Measurements from ENCODE around the gene TSPAN9.

The TSPAN9 gene

DNA sequence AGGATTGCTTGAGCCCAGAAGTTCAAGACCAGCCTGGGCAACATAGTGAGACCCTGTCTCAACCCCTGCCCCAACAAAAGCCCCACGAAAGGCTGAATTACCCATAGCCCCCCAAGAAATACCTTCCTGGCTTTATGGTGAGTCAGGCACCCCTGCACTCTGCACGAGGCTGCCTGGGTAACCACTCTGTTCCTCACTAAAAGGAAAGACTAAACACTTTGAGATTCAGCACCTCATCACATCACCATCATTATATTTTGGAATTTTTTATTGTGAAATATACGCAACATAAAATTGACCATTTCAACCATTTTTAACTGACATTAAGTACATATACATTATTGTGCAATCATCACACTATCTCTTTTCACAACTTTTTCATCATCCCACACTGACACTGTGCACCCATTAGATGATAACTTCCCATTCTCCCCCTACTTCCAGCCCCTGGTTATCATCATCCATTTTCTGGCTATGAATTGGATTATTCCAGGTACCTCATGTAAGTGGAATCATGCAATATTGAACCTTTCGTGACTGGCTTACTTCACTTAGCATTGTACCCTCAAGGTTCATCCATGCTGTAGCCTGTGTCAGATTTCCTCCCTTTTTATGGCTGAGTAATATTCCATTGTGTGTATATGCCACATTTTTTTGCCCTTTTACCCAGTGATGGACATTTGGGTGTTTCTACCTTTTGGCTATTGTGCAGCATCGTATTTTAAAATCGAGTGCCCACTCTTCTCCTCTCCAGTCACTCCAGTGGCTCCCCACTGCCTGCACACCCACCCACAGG is 51.5 kb downstream of the TSPAN9 start:
- DNase-seq, result no peak

DNA sequence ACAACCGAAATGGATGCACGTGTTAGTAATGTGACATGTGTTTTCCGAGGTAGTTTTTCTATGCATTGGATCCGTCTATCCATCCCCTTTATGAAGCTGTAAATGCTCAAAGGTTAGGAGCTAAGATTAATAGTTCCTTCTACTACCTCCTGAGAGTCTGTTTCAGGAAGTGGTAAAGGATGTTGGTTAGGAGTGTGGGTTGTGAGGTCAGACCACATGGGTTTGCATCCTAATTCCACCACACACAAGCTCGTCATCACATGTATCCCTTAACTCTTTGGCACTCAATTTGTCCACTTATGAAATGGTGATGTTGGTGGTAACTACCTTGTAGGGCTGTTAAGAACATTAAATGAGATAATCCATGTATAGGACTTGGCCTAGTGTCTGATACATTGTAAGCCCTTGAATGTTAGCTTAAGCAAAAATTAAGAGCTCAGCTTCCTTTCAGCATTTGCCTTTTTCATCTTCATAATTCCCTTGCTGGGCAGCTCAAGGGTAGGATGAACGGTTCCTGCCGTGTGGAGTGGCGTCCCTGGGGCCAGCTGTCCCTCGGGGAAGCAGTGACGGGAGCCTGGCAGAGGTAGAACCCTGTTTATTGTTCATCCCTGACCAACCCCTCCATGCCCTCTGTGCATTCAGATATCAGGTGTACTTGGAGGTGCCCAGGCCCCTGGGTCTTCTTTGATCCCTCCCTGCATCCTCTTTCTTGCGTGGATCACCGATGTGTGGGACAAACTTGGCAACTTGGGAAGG is 52.3 kb downstream of the TSPAN9 start:
- peak; percentile 40 for DNase-seq

DNA sequence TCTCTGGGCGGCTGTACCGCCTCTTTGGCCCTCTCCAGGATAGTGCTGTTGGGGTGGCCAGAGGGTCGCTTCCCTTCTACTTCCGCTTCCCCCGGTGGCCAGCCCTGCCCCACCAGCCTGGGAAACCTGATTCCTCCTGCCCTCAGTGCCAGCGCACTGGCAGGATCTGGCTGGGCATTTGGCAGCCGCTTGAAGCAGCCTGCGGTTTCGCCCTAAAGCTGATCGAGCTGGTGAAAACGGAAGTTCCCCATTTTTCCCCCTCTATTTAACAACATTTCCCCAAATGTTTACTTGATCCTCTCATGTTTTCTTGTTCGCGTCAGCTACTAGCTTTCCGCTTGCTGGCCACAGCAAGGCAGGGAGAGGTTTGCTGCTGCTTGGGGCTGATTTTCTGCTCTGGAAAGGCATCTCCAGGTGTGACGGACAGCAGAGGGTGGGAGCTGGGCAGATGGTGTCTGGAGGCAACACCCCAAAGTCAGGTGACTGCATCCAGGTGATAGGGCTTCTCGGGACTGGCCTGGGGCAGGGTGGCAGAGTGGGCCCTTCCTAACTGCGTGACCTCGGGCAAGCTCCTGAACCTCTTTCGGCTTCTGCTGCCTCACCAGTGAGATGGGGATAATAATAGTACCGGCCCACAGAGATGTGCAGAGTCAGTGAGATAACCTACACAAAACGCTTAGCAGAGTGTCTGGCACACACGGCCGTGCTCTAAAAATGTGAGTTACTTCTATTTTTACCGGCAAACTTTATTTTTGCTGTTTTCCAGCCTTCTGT is 53.1 kb downstream of the TSPAN9 start:
- DNase-seq, result no peak

DNA sequence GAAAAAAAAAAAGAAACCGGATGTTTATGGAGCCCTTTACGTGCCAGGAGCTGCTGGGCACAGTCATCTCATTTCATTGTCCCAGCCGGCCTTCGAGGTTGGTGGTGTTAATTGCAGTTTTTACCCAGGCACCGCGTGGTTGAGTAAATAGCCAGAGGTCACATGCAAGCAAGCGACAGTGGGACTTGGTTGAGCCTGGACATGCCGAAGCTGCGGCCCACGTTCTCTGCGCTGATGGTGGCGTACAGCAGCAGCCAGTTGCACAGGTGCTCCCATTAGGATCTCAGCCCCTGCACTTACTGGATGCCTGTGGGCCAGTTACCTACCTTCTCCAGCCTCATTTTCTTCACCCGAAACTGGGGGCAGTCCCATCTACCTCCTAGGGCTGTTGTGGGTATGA is 54.0 kb downstream of the TSPAN9 start:
- no peak for DNase-seq

DNA sequence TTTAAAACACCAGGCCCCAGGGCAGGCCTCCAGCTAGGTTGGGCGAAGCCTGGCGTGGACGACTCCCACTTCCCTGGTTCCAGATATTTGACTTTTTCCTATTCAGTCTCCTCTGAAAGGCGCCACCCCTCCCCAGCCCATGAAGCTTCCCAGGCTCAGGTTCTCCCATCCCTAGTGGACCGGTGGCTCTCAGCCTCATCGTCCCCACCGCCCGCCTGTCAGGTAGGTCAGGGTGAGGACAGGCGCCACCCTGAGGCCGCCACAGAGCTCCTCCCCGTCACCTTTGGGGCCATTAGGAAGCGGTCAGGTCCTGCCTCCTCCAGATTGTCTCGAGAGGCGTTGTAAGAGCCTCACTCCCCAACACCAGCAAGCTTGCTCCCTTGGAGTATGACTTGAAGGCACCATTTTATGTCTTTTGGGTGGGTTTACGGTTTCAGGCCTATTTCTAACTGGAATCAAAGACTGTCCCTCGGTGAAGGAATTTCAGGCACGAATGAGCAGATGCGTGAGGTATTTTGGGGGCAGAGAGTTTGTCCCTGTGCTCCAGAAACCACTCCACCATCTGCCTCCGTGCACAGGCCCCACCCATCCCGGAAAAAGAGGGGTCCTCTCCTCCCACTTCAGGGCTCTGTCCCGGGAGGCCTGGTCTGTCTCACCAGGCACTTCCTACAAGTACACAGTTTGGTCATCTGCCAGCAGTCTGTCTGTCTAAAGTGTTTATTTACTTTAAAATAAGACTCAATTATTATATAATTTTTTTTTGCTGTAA is 55.6 kb downstream of the TSPAN9 start:
- DNase-seq, result no peak

DNA sequence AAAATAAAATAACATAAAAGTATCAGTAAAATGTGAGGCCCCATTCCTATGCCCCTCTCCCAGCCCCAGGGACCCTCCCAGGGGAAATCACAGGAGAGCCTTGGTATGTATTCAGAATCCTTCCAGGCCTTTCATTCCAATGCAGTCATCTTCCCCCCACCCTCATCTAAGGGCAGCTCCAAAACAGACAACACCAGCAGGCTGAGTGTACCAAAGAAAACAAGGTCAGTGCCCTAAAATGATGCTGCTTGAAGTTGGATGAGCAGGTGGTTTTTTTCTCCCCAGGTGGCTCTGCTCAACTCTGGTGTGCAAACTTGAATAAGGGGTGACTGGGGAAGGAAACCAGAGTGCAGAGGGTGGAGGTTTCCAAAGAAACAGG is 56.2 kb downstream of the TSPAN9 start:
- DNase-seq, result no peak

DNA sequence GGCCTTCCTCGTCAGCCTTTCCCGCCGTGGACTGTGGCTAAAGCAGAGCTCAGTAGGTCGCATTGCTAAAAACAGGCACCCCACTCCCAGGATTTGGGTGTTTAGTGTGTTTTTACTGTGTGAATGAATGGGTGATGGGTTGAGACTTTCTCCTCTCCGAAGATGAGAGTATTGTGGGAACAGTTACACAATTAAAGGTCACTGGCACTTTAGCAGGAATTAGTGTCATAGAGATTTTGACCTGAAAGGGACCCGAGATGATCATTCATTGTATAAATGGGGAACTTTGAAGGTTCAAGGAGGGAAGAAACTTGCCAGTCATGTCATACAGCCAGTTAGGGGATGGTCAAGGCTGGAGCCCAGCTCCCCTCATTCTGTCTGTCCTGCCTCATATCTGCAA is 56.9 kb downstream of the TSPAN9 start:
- DNase-seq, result no peak

DNA sequence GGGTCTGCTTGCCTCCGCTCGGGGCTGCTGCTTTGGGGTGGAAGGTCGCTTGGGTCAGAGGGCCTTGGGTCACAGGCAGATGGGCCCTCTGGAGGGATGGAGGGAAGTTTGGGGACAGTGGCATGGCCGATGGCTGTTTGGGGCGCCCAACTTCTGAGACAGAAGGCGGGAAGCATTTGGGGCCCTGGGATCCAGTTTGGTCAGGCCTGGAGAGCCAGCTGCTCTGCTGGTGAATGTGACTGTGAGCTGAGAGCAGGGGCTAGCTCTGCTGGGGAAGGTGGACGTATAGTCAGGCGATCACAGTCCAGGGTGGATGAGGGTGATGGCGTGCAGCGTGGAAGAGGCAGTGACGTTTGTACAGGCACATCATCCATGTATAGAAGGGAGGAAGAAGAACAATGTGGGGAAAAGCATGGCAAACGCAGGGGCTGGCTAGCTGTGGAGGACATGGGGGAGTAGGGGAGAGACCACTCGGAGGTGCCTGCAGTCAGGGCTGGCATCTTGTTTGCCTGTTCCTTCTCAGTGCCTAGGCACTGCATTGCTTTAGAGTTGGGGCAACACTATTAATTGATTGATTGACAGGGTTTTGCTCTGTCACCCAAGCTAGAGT is 57.5 kb downstream of the TSPAN9 start:
- DNase-seq, result no peak

DNA sequence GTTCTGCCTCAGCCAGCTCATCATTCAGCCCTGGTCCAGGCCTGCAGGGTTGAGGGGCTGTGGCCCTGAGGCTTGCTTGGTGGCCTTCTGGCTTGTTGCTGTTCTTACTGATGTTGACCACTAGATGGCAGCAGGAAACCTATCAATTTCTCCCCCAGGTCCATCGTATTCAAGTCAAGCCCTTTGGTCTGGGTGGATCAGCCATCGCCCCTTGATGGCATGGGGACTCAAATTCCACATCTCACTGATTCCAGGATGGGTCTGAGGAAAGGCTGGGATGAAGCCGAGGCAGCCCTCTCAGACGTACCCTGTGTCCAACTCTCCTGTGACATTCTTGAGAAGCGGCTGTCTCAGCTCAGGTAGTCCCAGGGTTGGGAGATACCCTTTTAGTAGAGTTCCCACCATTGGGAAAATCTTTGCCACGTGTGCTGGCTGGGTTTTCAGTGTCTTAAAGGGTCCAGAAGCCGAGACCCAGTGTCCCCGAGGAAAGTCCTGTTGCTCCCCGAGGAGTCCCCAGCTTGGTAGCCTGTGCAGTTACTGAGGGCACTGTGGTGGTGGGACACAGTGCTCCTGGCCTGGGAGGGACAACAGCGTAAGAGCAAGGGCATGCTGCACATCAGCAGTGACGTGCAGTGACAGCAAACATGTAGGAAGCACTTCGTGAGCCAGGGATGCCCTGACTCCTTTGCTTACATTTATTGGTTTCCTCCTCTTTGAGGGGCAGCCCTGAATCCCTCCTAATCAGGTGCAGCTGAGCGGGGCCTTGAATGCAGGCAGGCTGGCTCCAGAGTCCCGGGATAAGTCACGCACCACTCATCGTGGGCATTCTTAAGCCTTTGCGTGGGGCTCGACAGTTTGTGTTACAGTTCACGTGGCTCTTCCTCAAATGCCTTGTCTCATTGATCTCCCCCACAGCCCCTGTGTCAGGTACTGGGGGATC is 58.6 kb downstream of the TSPAN9 start:
- DNase-seq, result peak; percentile 46

DNA sequence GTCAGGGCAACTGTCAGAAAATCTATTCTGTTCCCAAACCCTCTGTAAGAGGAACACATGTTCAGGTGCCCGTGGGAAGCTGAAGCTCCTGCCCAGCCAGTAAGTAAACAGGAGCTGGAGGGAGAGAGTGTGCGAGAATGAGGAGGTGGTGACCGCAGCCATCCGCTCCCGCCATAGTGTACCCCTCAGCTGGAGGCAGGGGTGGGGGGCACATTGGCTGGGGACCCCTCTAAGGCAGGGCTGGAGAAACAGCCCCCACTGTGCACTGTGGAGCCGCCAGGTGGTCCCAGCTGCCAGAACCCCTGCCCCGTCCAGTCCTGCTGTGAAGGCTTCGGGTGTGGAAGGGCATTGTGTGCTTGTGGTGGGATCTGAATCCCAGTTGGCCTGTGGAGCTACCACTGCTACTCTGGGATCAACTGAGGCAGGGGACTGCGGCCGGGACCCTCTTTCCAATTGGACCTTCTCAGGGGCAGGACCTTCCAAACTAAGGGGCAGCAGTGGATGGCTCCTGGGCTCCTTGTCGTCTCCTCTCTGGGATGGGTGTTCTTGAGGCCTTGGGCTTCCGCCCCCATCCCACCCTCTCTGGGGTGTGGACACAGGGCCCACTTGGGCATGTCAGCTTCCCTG is 59.6 kb downstream of the TSPAN9 start:
- DNase-seq, result no peak

DNA sequence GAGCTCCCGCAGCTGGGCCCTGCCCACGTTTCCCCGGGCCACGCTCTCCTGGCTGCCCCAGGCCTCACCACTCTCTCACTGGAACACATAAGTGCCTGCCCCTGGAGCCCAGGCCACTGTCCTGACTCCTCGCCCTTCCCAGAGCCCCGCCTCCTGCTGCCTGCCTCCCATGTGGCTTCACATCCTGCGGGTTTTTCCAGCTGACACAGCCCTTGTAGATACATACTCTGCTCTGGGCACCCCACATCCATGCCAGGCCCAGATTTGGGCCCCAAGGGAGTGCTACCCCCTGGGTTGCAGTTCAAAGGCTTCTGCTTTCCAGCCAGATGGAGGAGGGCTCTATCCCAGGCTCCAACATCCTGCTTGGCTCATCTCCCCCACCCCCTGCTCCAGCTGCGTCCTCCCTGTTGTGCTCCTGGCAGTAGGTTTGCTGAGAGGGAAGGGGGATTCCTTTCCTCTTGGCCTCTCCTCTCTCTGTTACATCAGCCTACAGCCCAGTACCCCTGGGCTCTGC is 60.1 kb downstream of the TSPAN9 start:
- no peak for DNase-seq

DNA sequence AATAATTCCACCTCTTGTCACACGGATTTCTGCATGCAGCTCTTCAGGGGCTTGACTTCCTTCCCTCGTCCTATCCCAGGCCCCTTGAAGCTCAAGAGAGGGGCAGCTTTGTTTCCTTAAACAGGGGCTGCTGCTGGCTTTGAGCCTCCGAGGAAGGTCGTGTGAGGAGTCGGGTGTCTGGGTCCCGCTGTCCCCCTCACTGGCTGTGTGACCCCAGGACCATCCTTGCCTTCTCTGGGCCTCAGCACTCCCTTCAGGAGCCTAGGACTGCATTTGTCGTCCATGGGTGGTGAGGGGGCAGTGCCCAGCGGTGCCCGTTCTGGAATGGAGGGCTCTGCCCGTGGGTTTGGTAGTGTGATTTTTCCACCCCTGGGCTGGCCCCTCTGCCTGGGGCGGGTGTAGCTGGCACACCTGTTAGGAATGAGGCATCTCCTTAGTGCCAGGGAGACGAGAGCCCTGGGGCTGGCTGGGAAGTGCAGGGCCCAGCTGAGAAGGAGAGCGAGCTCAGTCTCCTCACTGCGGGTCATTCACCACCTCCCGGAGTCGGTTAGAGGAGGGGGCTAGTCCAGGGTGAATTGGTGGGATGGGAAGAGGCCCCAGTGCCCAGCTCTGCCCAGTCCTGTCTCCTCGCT is 60.8 kb downstream of the TSPAN9 start:
- no peak for DNase-seq

DNA sequence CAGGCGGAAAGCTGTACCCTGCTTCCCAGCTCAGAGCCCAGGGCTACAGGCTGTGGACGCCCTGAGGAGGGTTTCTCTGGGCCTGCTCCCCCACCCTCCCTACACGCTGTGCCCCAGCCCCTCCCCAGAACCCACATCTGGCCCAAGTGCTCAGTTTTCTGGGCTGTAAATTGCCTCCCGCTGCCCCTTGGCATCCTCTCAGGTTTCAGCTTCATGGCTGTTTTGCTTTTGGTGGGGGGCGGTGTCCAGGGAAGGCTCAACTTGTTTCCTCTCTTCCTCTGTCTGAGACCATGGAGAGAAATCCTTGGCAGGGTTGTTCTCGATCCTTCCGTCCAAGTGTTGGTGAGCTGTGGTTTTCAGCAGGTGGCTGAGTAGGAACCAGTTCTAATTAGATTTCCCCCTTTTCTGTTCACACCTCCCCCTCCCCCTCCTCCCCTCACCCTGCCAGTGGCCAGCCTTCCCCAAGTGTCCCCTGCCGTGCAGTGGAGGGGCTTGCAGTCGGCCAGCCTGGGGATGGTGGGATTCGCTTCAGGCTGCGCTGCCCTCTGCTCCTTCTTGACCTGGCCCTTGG is 61.8 kb downstream of the TSPAN9 start:
- DNase-seq, result no peak

DNA sequence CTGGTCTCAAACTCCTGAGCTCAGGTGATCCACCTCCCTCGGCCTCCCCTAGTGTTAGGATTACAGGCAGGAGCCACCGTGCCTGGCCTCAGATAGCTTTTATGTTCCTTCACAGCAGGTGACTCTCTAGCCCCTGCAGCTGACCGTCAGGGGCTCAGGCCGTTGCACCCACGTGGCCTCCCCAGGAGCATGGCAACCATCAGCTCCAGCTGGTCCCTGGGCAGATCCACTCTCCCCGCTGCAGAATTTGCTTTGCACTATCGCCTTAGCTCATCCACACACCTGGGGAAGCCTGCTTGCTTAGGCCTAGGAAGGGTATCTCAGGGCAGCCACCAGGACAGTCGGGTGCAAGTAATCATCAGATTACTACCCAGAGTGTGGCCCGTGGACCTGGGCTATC is 62.6 kb downstream of the TSPAN9 start:
- DNase-seq, result no peak

DNA sequence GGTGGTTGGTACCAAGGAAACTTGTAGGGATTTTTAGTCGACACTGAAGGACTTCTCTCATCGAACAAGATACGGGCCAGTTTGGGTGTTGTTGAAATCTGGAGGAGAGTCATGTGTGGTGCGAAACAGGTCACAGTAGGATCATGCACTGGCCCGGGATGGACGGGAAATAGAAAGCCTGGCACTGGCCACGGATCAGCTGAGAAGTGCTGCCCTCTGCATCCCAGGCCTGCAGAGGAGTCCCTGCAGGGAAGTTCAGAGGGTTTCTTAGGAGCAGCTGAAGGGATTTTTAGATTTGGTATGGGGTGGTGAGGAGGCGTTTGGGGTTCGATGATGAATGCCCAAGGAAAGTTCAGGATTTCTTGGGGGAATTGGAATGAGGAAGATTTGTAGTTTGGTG is 63.1 kb downstream of the TSPAN9 start:
- no peak for DNase-seq

DNA sequence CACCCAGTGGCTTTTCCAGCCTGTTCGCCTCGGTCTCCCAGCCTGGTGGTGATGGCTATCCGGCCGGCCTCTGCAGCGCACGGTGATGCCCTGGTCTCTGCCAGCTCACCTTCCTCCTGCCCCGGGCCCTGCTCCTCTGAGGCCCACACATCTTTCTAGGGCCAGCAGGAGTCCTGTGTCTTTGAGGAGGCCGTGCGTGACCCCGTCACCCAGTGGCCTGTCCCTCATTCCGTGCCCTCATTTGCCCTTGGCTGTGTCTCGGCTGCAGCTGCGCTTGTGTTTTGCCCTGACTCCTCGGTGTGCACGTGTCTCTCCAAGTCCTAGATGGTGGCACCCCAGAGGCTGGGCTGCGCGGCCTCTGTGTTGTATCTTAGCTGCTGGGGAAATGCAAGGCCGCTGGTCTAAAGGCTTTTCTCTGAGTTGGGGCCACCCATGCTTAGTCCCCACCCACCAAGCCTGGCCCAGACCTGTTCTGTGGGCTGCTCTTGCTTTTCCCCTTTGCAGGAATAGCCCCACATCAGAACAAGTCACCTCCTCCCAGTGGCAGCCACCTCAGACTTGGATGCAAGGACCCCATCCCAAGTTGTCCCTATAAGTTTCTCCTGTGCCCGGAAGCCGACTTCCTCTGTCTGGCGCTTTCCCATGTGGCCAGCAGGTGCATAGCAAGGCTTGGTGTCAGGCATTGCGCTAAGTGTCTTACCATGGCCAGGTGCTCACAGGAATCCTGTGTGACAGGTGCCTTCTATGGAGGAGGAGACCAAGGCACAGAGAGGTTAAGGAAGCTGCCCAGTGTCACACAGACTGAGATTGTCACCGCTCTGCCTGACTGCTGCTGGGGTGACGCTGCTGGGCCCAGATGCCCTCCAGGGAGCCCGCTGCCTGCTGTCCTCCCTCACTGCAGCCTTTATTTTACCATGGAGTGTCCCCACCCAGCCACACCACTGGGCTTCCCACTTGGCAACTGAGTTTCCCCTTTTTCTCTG is 64.5 kb downstream of the TSPAN9 start:
- DNase-seq, result no peak

DNA sequence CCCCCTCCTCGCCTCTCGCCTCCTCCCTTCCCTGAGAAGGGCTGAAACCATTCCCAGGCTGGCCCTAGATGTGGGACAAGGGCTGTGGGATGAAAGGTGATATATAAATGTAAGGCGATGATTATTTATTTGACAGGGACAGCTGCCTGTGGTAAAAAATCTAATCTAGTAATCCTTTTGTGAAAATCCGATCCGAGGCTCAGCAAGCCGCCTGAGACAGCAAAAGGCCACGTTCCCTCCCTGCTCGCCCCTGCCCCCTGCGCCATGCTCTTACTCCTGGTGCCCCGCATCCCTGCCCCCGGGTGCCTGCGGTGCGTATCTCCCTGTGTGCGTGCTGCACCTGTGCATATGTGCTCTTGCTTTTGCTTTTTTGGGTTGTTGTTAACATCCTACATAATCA is 65.2 kb downstream of the TSPAN9 start:
- no peak for DNase-seq

DNA sequence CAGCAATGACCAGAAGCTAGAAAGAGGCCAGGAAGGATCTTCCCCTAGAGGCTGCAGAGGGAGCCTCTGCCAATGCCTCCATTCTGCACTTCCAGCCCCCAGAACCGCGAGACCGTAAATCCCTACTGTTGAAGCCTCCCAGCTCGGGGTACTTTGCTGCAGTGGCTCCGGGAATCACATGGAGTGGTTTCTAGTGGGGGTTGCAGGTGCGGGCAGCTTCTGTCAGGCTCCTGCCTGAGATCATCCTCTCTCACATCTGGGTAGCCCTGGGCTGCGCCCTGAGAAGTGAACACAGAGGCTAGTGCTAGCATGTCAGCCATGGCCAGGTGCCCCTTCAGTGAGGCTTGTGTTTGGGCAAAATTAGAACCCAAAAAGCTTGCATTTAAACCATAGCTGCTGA is 67.3 kb downstream of the TSPAN9 start:
- DNase-seq, result no peak

DNA sequence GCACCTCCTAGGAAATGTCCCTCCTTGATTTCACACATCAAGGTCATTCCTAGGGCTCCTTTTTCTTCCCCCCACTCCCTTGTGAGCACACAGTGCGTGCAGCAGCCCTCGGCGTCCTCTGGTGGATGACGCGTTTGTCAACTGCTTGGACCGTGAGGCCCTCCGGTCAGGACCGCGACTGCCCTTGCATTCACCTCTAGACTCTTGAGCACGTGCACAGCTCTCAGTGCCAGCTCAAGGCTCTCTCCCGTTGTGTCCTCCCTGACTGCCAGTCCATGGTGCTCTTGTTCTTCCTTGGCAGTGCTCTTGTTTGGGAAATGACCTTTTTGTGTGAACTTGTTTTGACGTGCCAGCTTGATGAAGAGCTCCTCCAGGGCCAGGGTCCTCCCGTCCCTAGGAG is 67.9 kb downstream of the TSPAN9 start:
- DNase-seq, result no peak

Measured in activated CD4-positive, alpha-beta T cell treated with anti-CD3 and anti-CD28 coated beads for 48 hours (primary cell).